HG03354 (cell line): ENCODE results near the gene NTSR1.

Experiments
- ATAC-seq: cut with Tn5 transposase; IDR thresholded peaks from one replicate; pipeline ENCODE4 v1.9.1; 2021; ENCODE audit warnings: mild to moderate bottlenecking; ENCODE audit not compliant: unreplicated experiment, poor library complexity, severe bottlenecking

Gene NTSR1

DNA sequence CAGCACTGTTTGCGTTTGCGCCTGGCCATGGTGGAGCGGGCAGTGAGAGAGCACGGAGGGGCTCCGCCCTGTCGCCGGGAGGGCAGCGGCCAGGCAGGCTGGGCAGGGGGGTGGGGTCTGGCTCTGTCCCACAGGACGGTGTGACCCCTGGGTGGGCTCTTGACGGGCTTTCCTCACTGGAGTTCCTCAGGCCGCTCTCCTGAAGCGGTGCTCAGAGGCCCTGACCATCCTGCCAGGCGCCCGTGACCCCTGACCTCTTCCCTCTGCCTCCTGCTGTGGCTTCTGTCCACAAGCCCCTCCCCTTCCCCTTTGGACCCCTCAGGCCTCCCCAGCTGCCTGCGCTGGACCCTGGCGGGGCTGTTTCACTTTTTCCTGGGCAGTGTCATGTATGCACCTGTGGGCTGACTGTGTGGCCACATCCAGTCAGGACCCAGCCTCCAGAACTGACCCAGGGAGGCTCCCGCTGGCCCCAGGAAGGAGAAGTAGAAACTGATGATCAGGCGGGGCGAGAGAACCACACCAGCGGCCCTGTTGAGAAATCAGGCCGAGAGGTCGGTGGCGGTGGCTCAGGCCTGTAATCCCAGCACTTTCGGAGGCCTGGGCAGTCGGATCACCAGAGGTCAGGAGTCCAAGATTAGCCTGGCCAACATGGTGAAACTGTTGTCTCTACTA lies 97.2 kb downstream of the NTSR1 start:
- ATAC-seq: no peak

DNA sequence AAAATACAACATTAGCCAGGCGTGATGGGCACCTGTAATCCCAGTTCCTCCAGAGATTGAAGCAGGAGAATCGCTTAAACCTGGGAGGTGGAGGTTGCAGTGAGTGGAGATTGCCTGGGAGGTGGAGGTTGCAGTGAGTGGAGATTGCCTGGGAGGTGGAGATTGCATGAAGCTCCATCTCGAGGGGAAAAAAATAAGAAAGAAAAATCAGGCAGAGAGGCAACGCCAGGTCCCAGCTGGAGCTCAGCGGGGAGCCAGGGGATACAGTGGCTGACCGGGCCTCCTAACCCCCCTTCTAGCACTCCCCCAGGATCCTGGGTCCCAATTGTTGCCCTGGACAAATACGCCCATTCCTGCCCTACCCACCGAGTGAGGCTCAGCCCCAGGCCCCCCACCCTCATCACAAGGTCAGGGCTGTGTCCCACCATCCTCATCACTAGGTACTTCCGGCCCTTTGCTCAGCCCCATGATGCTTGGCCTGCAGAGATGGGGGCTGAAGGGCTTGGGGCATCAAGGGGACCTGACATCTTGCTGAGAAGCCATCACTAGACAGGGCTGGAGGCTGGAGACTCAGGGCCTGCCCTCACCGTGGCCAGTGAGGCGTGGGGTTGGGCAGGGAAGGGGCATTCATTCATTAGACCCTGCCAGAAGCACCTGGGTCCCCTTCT lies 97.9 kb downstream of the NTSR1 start:
- ATAC-seq: no peak

DNA sequence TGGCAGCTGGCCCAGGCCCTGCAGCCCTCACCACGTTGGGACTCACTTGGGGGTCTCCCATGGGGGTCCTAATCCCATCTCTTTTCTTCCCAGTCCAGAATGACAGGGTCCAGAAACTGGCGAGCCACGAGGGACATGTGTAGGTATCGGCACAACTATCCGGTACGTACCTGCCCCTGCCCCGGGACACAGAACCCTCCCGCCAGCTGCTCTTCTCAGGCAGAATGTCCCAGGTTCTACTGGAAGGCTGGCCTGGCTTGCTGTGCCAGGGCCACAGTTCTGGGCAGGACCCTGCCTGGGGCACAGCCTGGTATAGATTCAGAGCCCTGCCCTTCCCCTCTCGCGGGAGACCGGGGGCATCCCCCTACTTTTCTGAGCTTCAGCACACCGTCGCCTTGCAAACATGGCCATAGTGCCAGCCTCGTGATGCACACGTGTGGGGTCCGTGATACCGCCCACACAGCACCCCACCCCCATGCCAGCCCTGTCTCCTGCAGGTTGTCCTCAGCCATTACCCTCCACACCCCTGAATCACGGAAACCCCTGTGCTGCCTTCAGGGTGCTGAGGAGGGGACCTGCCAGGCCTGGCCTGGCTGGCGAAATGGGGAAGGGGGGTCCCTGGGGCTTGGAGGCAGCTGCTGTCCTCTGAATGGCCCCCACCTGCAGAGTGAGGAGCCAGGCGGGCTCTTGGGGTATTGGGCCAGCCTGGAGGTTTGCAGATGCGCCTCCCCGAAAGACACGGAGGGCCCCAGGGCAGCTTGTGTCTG lies 99.0 kb downstream of the NTSR1 start:
- no peak for ATAC-seq

DNA sequence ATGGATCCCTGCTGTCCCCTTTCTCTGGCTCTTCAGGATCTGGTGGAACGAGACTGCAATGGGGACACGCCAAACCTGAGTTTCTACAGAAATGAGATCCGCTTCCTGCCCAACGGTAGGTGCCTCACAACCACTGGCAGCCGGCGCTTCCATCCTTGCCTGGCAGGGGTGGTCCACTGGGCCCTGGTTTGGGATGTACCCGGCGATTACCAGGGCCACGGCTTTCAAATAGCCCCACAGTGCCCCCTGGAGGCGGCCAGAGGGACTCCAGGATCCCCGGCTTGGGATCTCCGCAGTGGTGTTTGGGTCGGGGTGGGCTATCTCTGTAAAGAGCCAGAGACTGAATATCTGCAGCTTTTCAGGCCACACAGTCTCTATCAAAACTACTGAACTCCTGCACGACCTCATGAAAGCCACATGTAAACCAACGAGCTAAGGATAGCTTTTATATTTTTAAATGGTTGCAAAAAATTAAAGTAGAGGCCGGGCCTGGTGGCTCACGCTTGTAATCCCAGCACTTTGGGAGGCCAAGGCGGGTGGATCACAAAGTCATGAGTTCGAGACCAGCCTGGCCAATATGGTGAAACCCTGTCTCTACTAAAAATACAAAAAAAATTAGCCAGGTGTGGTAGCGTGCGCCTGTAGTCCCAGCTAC lies 99.7 kb downstream of the NTSR1 start:
- ATAC-seq: no peak

GRCh38 chr20:62809530-62810428 lies 101.1 kb downstream of the NTSR1 start:
- ATAC-seq: no peak

GRCh38 chr20:62811320-62811719 lies 102.7 kb downstream of the NTSR1 start:
- ATAC-seq: no peak

- ATAC-seq: no peak
Observed at GRCh38 chr20:62811720-62812119, 103.1 kb downstream of the NTSR1 start.
